PC-9 (cell line): ENCODE results near the gene CNGA2.

Source experiments
- EZH2 ChIP-seq: fragments of 200-600 bp; sonication (generic); IDR thresholded peaks from 2 replicates; pipeline ENCODE4 v1.8.0; 2017; ENCODE audit warnings: antibody characterized with exemption, low read depth
- TF ChIP-seq, protein P1 (sequence below): fragments of 200-600 bp; sonication (generic); conservative IDR thresholded peaks from 2 replicates; pipeline ENCODE4 v1.6.1; 2017; ENCODE audit warnings: mixed run types, antibody characterized with exemption, mild to moderate bottlenecking, moderate library complexity

DNA sequence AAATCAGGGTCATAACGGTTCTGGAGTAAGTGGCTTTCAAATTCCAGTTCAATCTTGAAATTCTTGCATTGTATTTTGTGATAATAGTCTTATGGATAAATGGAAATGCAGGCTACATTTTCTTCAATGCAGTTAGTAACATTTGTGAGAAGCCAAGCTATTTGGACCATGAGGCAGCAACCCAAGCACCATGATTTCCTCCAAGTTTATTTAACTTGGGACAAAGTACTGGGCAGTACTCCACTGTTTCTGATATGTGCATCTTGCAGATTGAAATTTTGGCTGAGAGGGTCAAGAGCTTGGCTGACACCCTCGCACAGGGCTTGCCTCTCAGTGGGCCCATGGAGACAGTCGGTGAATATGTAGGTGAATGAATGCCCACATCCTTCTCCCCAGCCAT lies 39.9 kb downstream of the CNGA2 start:
- TF ChIP-seq, protein P1, sequence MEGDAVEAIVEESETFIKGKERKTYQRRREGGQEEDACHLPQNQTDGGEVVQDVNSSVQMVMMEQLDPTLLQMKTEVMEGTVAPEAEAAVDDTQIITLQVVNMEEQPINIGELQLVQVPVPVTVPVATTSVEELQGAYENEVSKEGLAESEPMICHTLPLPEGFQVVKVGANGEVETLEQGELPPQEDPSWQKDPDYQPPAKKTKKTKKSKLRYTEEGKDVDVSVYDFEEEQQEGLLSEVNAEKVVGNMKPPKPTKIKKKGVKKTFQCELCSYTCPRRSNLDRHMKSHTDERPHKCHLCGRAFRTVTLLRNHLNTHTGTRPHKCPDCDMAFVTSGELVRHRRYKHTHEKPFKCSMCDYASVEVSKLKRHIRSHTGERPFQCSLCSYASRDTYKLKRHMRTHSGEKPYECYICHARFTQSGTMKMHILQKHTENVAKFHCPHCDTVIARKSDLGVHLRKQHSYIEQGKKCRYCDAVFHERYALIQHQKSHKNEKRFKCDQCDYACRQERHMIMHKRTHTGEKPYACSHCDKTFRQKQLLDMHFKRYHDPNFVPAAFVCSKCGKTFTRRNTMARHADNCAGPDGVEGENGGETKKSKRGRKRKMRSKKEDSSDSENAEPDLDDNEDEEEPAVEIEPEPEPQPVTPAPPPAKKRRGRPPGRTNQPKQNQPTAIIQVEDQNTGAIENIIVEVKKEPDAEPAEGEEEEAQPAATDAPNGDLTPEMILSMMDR: no peak
- TF ChIP-seq EZH2: no peak
